Right lobe of liver (tissue), 6 donors: ENCODE measurements around the gene PITX3. TPM values are rescaled to one million over a fixed set of nuclear protein-coding genes. Genes with fewer than 3 reads are reported as not detected.
A peak's percentile ranks its signal among the peaks of the same experiment; 100 is the strongest.

Source experiments
- ATAC-seq, 4 donors: fragments of 200-7000 bp; cut with Tn5 transposase; one replicate each; pipeline ENCODE4 v1.9.1; 2020; ENCODE audit warnings: mild to moderate bottlenecking in 4 of 4, moderate library complexity in 4 of 4
- DNase-seq, 3 donors: peaks; one replicate each; pipeline ENCODE4 v3.0.0-alpha.2; 2020
- H3K27ac ChIP-seq, 3 donors: fragments of 200-600 bp; one replicate each; pipeline ENCODE4 v1.8.0; 2022
- H3K27me3 ChIP-seq, 2 donors: fragments of 200-600 bp; one replicate each; pipeline ENCODE4 v1.8.0; 2022
- H3K36me3 ChIP-seq, 4 donors: fragments of 200-600 bp; sonication (generic) in 1 of 4; one replicate each; pipeline versions ENCODE4 v1.5.1 to v1.8.0; 2017 to 2022; ENCODE audit warnings: control low read depth in 1 of 4
- H3K4me1 ChIP-seq, 4 donors: fragments of 200-600 bp; sonication (generic) in 1 of 4; one replicate each; pipeline versions ENCODE4 v1.5.1 to v1.8.0; 2017 to 2022; ENCODE audit warnings: control low read depth in 1 of 4
- H3K4me3 ChIP-seq, 3 donors: fragments of 200-600 bp; one replicate each; pipeline ENCODE4 v1.8.0; 2022
- H3K9me3 ChIP-seq, 4 donors: fragments of 200-600 bp; sonication (generic) in 1 of 4; one replicate each; pipeline versions ENCODE4 v1.5.1 to v1.8.0; 2017 to 2022; ENCODE audit warnings: control low read depth in 1 of 4
- CTCF ChIP-seq, 4 donors: fragments of 200-600 bp in 3 of 4; fragments of 450-650 bp in 1 of 4; IDR thresholded peaks; one replicate each; pipeline versions ENCODE4 v1.5.1 to v1.8.0; 2016 to 2022; ENCODE audit warnings: antibody characterized with exemption in 4 of 4, mild to moderate bottlenecking in 2 of 4
- POLR2A ChIP-seq: fragments of 450-650 bp; IDR thresholded peaks from one replicate; pipeline ENCODE4 v1.6.1; 2017; ENCODE audit warnings: antibody characterized with exemption, mild to moderate bottlenecking
- WGBS: methylation state at CpG from one replicate; pipeline ENCODE4 v1.1.6; 2018; ENCODE audit warnings: low coverage, low lambda C conversion rate; ENCODE audit not compliant: insufficient coverage; ENCODE audit errors: missing lambda C conversion rate; 5-methylcytosine and 5-hydroxymethylcytosine counted together
- intact Hi-C, 2 donors: fragments of 100-400 bp; cut with DNase I; formaldehyde crosslinking; loops; one replicate each; pipeline versions ENCODE4 v1.11.2 to v1.14.1; 2022
- total RNA-seq, 6 experiments: library from RNA; depleted of rRNA in 2 of 6; stranded (reverse); fragments of >200 nt in 2 of 6; fragmentation: NEBNext Ultra II Directional in 3 of 6; extraction: Animal tissue kit (Norgen Biotek cat#: 25700) in 3 of 6; gene quantifications; one replicate each; pipeline versions ENCODE4 v1.1.0 to v1.2.4, GENCODE V29; 2016 to 2023
- donor health status: DM: no; HTN: yes; CAD: no.
- donor health status: DM: no; HTN: no; CAD: no.
- donor health status: DM: no; HTN: no; CAD: no.
- donor health status: DM: no; HTN: yes; CAD: no.
- donor health status: DM: no; HTN: yes; CAD: no.

Gene PITX3
- total RNA-seq, 6 experiments from 2014 or later: not detected

DNA sequence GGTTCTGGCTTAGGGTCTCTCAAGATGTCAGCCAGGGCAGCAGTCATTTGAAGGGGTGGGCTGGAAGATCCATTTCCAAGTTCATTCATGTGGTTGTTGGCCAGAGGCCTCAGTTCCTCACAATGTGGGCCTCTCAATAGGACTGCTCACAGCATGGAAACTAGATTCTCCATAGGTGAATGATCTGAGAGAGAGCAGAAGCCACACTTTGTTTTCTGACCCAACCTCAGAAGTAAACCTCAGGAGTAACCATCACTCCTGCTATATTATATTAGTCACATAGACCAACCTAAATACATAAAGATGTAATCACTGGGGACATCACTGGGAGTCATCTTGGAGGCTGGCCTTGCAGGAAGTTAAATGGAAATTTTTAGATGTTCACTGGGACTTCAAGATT lies 46.2 kb upstream of the PITX3 start:
- H3K4me1 ChIP-seq: peaks cover 0 to 27% (median 9%) of the 10 kb centered on the region in 4 donors
- no peaks in the 10 kb centered on the region for H3K9me3 ChIP-seq
- no peak for TF ChIP-seq CTCF (IDR thresholded peaks at IDR 0.05)
- no peak for TF ChIP-seq POLR2A
- intact Hi-C loops: no loop called here
- H3K27me3 ChIP-seq: no peaks in the 10 kb centered on the region
- ATAC-seq: no peak
- H3K36me3 ChIP-seq: no peaks in the 10 kb centered on the region
- H3K4me3 ChIP-seq: no peak overlapping the region
- DNase-seq: no peak
- no peak overlapping the region for H3K27ac ChIP-seq

DNA sequence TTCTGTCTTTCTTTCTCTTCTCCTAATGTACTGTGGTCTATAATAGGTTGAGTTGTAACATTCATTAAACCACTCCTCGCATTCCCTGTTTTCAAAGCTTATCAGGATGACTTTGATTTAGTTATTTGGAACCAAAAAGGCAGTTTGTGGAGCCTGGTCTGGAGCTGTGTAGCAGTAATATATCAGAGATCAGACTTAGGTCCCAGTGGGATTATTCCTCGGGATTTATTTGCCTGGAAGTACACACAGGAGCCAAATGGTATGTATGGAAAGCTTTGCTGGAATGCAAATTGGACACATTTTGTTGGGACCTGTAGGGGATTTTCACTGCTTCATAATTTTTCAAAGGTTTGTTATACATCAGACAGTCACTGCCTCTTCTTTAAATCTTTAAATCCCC lies 44.9 kb upstream of the PITX3 start:
- no peaks in the 10 kb centered on the region for H3K27me3 ChIP-seq
- DNase-seq (no peak), ATAC-seq (no peak)
- TF ChIP-seq CTCF (IDR thresholded peaks at IDR 0.05) (no peak), POLR2A (no peak)
- H3K9me3 ChIP-seq: no peaks in the 10 kb centered on the region
- intact Hi-C loops: no loop called here
- no peak overlapping the region for H3K4me3 ChIP-seq
- no peak overlapping the region for H3K27ac ChIP-seq
- peaks cover 0 to 24% (median 9%) of the 10 kb centered on the region in 4 donors for H3K4me1 ChIP-seq
- 90% methylated on average over 2 of the region's 2 CpGs for WGBS
- H3K36me3 ChIP-seq: no peaks in the 10 kb centered on the region

GRCh38 chr10:102285133-102285532 lies 43.8 kb upstream of the PITX3 start:
- Histone ChIP-seq H3K4me1 (peaks cover 0 to 18% (median 10%) of the 10 kb centered on the region in 4 donors), H3K27ac (no peak overlapping the region), H3K9me3 (no peaks in the 10 kb centered on the region), H3K27me3 (no peaks in the 10 kb centered on the region), H3K4me3 (no peak overlapping the region), H3K36me3 (no peaks in the 10 kb centered on the region)
- TF ChIP-seq CTCF (IDR thresholded peaks at IDR 0.05) (no peak), POLR2A (no peak)
- 100% methylated on average over 2 of the region's 2 CpGs for WGBS
- intact Hi-C loops: no loop called here
- DNase-seq (no peak), ATAC-seq (no peak)

GRCh38 chr10:102284531-102284930 lies 43.2 kb upstream of the PITX3 start:
- intact Hi-C loops: no loop called here
- no peaks in the 10 kb centered on the region for H3K36me3 ChIP-seq
- ATAC-seq (no peak), DNase-seq (no peak)
- H3K27ac ChIP-seq: peak overlapping the region in 1 of 3 donors; percentile 79
- H3K27me3 ChIP-seq: no peaks in the 10 kb centered on the region
- no peaks in the 10 kb centered on the region for H3K9me3 ChIP-seq
- TF ChIP-seq POLR2A (no peak), CTCF (IDR thresholded peaks at IDR 0.05) (no peak)
- H3K4me1 ChIP-seq: peaks cover 0 to 18% (median 10%) of the 10 kb centered on the region in 4 donors
- WGBS: 89% methylated on average over 2 of the region's 2 CpGs
- H3K4me3 ChIP-seq: no peak overlapping the region

DNA sequence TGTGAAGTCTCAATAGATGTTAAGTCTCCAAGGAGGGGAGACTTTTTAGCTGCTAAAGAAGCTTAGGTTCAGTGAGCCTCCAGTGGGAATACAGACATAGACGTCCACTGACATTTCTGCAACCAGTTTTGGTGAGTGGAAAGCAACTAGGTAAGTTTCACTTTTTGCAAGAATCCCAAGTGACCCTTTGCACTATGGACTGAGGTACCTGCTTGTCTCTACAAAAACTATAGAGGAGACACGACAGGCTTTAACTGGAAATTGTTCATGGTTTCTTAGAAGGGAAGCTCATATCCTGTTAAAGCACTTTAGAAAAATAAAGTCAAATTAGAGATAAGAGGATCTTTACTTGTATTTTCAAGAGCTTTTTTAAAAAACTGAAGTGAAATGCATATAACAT lies 42.6 kb upstream of the PITX3 start:
- H3K4me1 ChIP-seq: peaks cover 0 to 18% (median 10%) of the 10 kb centered on the region in 4 donors
- H3K27ac ChIP-seq: peak overlapping the region in 1 of 3 donors; percentile 79
- no peak for TF ChIP-seq CTCF (IDR thresholded peaks at IDR 0.05)
- no peak for TF ChIP-seq POLR2A
- intact Hi-C loops: no loop called here
- DNase-seq (no peak), ATAC-seq (peak; percentile 67 to 91 (median 79))
- no peaks in the 10 kb centered on the region for H3K27me3 ChIP-seq
- H3K36me3 ChIP-seq: no peaks in the 10 kb centered on the region
- H3K9me3 ChIP-seq: no peaks in the 10 kb centered on the region
- H3K4me3 ChIP-seq: no peak overlapping the region
- WGBS: 16% methylated on average over 2 of the region's 2 CpGs
